ENCODE measurements around the gene MARCKSL1. TPM values are rescaled to one million over a fixed set of nuclear protein-coding genes. Genes with fewer than 3 reads are reported as not detected.
A peak's percentile ranks its signal among the peaks of the same experiment; 100 is the strongest.

The MARCKSL1 gene
- total and polyA plus RNA-seq, 2 donors (not counting 1 experiment from before 2014, with no cell fraction given) = 73.2 to 106 TPM

GRCh38 chr1:32362474-32363313 lies 26.7 kb upstream of the MARCKSL1 start, which contains the start of the genes FAM229A and TSSK3:
TSS of gene FAM229A (minus strand) at chr1:32362485. CDS start at chr1:32362091, 394 bp downstream.
TSS of gene TSSK3 (plus strand) at chr1:32362539. CDS start at chr1:32362702, 163 bp downstream.
- H3K27me3 ChIP-seq (replicated peaks in 1 of 4; ENCODE audit: control extremely low read depth in 1 of 4, control insufficient read depth in 3 of 4, insufficient read depth in 4 of 4, low read length in 3 of 4) = no peaks in the 10 kb centered on the region
- peaks cover 2 to 22% of the 10 kb centered on the region in 2 experiments for H3K36me3 ChIP-seq (replicated peaks in 1 of 2; ENCODE audit: control extremely low read depth in 1 of 2, control insufficient read depth in 1 of 2, extremely low read depth in 1 of 2, insufficient read depth in 2 of 2, low read length in 1 of 2)
- no peaks in the 10 kb centered on the region for H4K20me1 ChIP-seq (ENCODE audit: control insufficient read depth, insufficient read depth, low read length, poor library complexity, severe bottlenecking)
- Mint-ChIP-seq H3K27me3 (no peaks in the 10 kb centered on the region), H3K4me1 (peaks cover 29% of the 10 kb centered on the region), H3K9me3 (ENCODE audit: insufficient read depth) (no peaks in the 10 kb centered on the region), H3K4me3 (peak within 1 kb of the TSS; percentile 78), H3K27ac (peak within 1 kb of the TSS; percentile 65)
- H3K9ac ChIP-seq (ENCODE audit: low read length) = peak within 1 kb of the TSS; percentile 57
- CTCF ChIA-PET = interaction anchor here (0.7 to 1.5 kb wide), 5 partner anchors 8 to 146 kb away, joined by 3 to 5 read pairs (median 4); partner anchors contain the start of gene MARCKSL1
- intact Hi-C loops (cut with micrococcal nuclease) = no loop called here
- peaks cover 22 to 35% of the 10 kb centered on the region in 2 donors for H3K4me1 ChIP-seq (ENCODE audit: control insufficient read depth in 2 of 2, insufficient read depth in 2 of 2, low read length in 2 of 2)
- H3K9me3 ChIP-seq (ENCODE audit: control extremely low read depth in 1 of 3, control insufficient read depth in 2 of 3, insufficient read depth in 1 of 3, low read length in 2 of 3) = no peaks in the 10 kb centered on the region
- TF ChIP-seq EZH2 (IDR thresholded peaks at IDR 0.05; ENCODE audit: borderline replicate concordance, insufficient read depth, low read depth, low read length, poor library complexity, severe bottlenecking) = no peak
- TF ChIP-seq, protein P1, sequence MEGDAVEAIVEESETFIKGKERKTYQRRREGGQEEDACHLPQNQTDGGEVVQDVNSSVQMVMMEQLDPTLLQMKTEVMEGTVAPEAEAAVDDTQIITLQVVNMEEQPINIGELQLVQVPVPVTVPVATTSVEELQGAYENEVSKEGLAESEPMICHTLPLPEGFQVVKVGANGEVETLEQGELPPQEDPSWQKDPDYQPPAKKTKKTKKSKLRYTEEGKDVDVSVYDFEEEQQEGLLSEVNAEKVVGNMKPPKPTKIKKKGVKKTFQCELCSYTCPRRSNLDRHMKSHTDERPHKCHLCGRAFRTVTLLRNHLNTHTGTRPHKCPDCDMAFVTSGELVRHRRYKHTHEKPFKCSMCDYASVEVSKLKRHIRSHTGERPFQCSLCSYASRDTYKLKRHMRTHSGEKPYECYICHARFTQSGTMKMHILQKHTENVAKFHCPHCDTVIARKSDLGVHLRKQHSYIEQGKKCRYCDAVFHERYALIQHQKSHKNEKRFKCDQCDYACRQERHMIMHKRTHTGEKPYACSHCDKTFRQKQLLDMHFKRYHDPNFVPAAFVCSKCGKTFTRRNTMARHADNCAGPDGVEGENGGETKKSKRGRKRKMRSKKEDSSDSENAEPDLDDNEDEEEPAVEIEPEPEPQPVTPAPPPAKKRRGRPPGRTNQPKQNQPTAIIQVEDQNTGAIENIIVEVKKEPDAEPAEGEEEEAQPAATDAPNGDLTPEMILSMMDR (IDR thresholded peaks at IDR 0.05) = no peak
- WGBS (ENCODE audit: insufficient coverage) = 86% methylated on average over 8 of the region's 17 CpGs
- no peak within 1 kb of the TSS for H3K27ac ChIP-seq (ENCODE audit: low read length in 2 of 2)
- H3K4me2 ChIP-seq (replicated peaks; ENCODE audit: low read depth, low read length, poor library complexity, severe bottlenecking) = peak within 1 kb of the TSS; percentile 94
- H3K4me3 ChIP-seq (ENCODE audit: control extremely low read depth in 1 of 5, extremely low read depth in 1 of 5, insufficient read depth in 1 of 5, low read depth in 2 of 5, low read length in 4 of 5) = peak within 1 kb of the TSS in 3 of 5 experiments; percentile 51 to 54 (median 54)
- POLR2A ChIA-PET = interaction anchor here (0.6 kb wide), 2 partner anchors 19 to 40 kb away, joined by 4 read pairs; no protein-coding TSS in a partner anchor
- no peaks in the 10 kb centered on the region for H3K79me2 ChIP-seq (ENCODE audit: control insufficient read depth, insufficient read depth, low read length)
- ATAC-seq (ENCODE audit: low read depth) (no peak), DNase-seq (no peak)
- peak within 1 kb of the TSS; percentile 53 for H2AFZ ChIP-seq (ENCODE audit: insufficient read depth, low read depth, low read length, poor library complexity, severe bottlenecking)

Measured in B cell (primary cell).